OCI-LY3 (cell line): ENCODE measurements around the gene JAG2.

Source experiments
- CTCF ChIP-seq: fragments of 200-600, 300-600 bp; sonication (generic); IDR thresholded peaks from 2 replicates; pipeline ENCODE4 v1.5.1; 2014; ENCODE audit warnings: antibody characterized with exemption, low read length, low read depth
- EZH2phosphoT487 ChIP-seq: fragments of 200-600 bp; shearing (Covaris generic); IDR thresholded peaks from 2 replicates; pipeline ENCODE4 v1.6.1; 2018; ENCODE audit warnings: antibody characterized with exemption, mixed run types, low read depth

DNA sequence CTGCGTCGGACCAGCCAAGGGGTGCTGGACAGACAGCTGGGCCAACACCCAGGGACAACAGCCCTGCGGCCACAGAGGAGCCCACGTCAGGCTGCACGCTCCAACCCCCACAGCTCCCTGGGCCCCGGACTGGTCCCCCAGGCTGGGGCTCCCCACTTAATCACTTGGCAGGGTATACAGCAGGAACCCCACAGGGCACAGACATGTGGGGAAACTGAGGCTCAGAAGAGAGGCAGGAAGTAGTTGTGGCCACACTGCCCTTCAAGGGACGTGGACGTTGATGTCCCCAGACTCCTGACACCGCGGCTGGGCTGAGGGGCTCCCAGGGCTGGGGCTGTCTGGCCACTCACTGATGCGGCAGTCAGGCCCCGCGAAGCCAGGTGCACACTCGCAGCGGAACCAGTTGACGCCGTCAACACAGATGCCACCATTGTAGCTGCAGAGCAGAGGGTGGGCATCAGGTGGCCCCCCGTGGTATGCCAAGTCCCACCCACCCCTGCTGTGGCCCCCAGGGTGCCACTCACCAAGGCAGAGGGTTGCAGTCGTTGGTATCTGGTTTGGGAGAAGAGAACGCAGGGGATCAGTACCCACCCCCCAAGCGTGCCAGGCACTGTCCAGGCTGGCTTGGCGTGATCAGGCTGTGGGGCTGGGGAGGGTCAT is 21.5 kb downstream of the JAG2 start:
- TF ChIP-seq EZH2phosphoT487 (no peak), CTCF (no peak)
